Fibroblast of villous mesenchyme (primary cell): ENCODE measurements around the gene APOBEC3G. TPM values are rescaled to one million over a fixed set of nuclear protein-coding genes. Genes with fewer than 3 reads are reported as not detected.

ENCODE experiments used
- DNase-seq: peaks from one replicate; pipeline ENCODE4 v3.0.0-alpha.2; 2010; ENCODE audit warnings: low read depth
- H3K4me3 ChIP-seq: 2 replicates; pipeline ENCODE4 v1.5.1; 2011; ENCODE audit warnings: low read depth, mild to moderate bottlenecking, low read length
- CTCF ChIP-seq: IDR thresholded peaks from 2 replicates; pipeline ENCODE4 v1.5.1; 2012; ENCODE audit warnings: low read depth, mild to moderate bottlenecking, low read length; ENCODE audit not compliant: insufficient read depth
- total RNA-seq: library from RNA; depleted of rRNA; stranded (reverse); fragments of >200 nt; gene quantifications from 2 replicates; pipeline ENCODE4 v1.2.3, GENCODE V29; 2012

APOBEC3G gene
- total RNA-seq, 1 donor, result 12.1 TPM

GRCh38 chr22:39095971-39096370 lies 18.9 kb downstream of the APOBEC3G start:
- no peak overlapping the region for H3K4me3 ChIP-seq
- TF ChIP-seq CTCF, result no peak
- DNase-seq, result no peak

DNA sequence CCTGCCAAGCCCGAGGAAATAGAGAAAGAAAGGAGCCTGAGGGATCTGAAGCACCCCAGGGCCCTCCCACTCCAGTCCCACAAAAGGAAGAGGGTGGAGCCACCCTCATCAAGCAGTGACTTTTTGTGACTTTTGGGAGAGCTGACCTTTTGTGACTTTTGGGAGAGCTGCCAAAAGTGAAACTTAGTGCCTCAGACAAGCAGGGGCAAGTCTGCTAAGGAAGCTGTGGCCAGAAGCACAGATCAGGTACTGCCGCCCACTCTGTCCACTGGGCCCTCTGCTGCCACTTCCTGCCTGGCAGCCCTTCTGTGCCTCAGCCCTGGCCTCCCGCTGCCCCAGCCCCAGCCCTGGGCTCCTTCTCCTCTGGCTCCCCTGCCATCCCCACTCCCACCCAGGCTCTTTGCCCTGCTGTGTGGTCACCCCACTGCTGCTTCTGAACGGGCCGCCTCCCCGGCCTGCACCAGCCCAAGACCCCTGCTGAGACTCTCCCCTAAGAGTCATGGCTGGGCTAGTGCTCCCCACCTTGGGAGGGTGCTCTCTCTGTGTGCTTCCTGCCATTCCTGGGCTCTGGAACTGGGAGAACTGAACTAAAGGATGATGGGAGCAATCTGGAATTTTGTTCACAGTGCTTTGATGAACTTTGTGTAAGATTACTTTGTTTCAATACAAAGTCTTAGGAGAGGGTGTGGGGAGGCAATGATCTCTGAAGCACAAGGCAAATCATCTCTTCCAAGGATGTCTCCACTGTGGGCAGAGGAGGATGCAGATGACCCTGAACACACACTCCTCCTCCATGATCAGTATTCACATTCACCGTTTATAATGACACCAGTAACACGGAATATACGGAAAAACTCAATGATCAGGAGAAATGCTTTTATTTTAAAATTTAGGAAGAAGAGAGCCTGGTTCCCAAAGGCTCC lies 20.3 kb downstream of the APOBEC3G start, which contains the start of gene APOBEC3H:
Gene APOBEC3H, plus strand, starts transcription at position 147 of the 923 bp plus-strand sequence. CDS start 3,035 bp downstream, outside the sequence.
- H3K4me3 ChIP-seq, result no peak within 1 kb of the TSS
- DNase-seq, result peak; percentile 21

GRCh38 chr22:39098026-39098425 lies 21.0 kb downstream of the APOBEC3G start:
- no peak for TF ChIP-seq CTCF
- H3K4me3 ChIP-seq, result no peak overlapping the region
- DNase-seq, result no peak

More for the DNA sequence above, 20.3 kb downstream of the APOBEC3G start, which contains the start of gene APOBEC3H:
- TF ChIP-seq CTCF, result no peak

GRCh38 chr22:39098576-39098975 lies 21.5 kb downstream of the APOBEC3G start:
- no peak for DNase-seq
- TF ChIP-seq CTCF, result no peak
- no peak overlapping the region for H3K4me3 ChIP-seq

GRCh38 chr22:39101226-39101625 lies 24.2 kb downstream of the APOBEC3G start:
- no peak for DNase-seq
- TF ChIP-seq CTCF, result no peak

GRCh38 chr22:39103431-39103830 lies 26.4 kb downstream of the APOBEC3G start:
- no peak for TF ChIP-seq CTCF
- no peak overlapping the region for H3K4me3 ChIP-seq
- DNase-seq, result no peak

More at GRCh38 chr22:39101226-39101625, 24.2 kb downstream of the APOBEC3G start:
- H3K4me3 ChIP-seq, result no peak overlapping the region

DNA sequence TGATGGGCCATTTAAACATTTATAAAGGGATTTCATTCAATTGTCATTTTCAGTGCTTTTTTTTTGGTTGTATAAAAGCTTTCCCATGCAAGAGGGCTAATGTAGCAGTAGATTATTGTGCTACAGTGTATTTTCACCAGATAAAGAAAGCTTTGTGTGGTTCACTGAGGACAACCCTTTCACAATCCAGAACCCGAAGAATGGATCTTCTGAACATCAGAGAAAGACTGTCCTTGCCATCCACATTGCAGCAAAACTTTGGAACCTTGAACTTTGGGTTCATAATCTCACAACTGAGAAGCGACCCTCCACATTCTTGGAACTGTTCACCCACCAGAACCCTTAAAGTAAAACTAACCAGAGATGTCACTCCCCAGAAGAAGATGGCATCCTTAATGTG lies 29.3 kb downstream of the APOBEC3G start:
- no peak overlapping the region for H3K4me3 ChIP-seq
- TF ChIP-seq CTCF, result no peak
- no peak for DNase-seq
